A172 (cell line): ENCODE measurements around the gene CAMK2A. TPM values are rescaled to one million over a fixed set of nuclear protein-coding genes. Genes with fewer than 3 reads are reported as not detected.

ENCODE experiments used
- DNase-seq: peaks from one replicate; pipeline ENCODE4 v3.0.0-alpha.2; 2015; ENCODE audit warnings: low spot score
- total RNA-seq: library from RNA; depleted of rRNA; stranded (reverse); fragments of >200 nt; shearing (Covaris generic); gene quantifications from 2 replicates; pipeline ENCODE4 v1.2.3, GENCODE V29; 2014

CAMK2A gene
- total RNA-seq, 1 experiment from 2014 or later, result 1.2 TPM

GRCh38 chr5:150188146-150188842 is 101.3 kb downstream of the CAMK2A start:
- no peak for DNase-seq

- DNase-seq, result no peak
Observed at GRCh38 chr5:150186897-150187296, 102.7 kb downstream of the CAMK2A start.

- DNase-seq, result no peak
Observed at GRCh38 chr5:150186137-150186536, 103.4 kb downstream of the CAMK2A start.

DNA sequence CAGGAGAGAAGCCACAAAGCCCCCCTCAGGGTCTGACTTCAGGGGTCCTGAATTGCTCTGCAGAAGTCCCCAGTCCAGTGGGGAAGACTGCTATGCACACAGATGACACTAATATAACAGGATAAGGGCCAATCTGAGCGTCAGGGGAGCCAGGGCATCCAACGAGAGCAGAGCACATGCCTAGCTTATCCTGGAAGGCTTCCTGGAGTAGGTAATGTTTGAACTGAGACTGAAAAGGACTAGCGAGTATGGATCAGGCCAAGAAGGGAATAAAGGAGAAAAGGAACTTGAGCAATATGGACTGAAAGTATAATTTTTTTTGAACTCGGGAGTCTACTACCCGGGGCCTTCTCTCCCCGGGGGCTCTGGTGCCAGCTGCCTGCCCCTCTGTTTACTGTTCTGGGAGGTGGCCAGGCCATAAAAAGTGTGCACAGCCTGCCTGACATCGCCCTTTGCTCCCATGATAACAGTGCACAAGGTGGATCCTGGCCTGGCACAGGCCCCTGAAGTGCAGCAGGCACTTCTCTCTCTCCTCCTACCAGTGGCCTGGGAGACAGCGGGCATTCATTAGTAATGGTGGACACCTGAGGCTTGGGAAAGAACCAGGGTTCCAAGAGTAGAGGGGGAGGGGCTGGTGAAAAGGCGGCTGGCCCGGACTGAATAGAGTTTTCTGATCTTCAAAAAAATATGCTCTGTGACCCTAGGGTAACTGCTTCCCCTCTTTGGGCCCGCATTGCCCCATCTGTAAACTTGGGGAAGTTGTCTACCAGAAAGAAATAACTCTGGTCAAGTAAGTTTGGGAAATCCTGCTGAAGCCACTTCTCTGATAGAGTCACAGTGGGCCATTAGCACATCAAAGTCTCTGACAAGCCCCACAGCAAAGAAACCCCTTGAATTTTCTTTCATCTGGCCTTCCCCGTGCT is 104.3 kb downstream of the CAMK2A start:
- no peak for DNase-seq

DNA sequence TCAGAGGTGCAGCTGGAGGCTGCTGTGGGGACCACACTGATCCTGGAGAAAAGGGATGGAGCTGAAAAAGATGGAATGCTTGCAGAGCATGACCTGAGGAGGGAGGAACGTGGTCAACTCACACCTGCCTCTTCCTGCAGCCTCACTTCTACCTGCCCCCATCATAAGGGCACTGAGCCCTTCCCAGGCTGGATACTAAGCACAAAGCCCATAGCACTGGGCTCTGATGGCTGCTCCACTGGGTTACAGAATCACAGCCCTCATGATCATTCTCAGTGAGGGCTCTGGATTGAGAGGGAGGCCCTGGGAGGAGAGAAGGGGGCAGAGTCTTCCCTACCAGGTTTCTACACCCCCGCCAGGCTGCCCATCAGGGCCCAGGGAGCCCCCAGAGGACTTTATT is 105.6 kb downstream of the CAMK2A start:
- no peak for DNase-seq

GRCh38 chr5:150183436-150183835 is 106.1 kb downstream of the CAMK2A start:
- DNase-seq, result no peak

GRCh38 chr5:150182774-150183173 is 106.8 kb downstream of the CAMK2A start:
- DNase-seq, result no peak

- DNase-seq, result no peak
Observed at GRCh38 chr5:150181766-150182545, 107.6 kb downstream of the CAMK2A start.

GRCh38 chr5:150181027-150181426 is 108.5 kb downstream of the CAMK2A start:
- DNase-seq, result no peak

DNA sequence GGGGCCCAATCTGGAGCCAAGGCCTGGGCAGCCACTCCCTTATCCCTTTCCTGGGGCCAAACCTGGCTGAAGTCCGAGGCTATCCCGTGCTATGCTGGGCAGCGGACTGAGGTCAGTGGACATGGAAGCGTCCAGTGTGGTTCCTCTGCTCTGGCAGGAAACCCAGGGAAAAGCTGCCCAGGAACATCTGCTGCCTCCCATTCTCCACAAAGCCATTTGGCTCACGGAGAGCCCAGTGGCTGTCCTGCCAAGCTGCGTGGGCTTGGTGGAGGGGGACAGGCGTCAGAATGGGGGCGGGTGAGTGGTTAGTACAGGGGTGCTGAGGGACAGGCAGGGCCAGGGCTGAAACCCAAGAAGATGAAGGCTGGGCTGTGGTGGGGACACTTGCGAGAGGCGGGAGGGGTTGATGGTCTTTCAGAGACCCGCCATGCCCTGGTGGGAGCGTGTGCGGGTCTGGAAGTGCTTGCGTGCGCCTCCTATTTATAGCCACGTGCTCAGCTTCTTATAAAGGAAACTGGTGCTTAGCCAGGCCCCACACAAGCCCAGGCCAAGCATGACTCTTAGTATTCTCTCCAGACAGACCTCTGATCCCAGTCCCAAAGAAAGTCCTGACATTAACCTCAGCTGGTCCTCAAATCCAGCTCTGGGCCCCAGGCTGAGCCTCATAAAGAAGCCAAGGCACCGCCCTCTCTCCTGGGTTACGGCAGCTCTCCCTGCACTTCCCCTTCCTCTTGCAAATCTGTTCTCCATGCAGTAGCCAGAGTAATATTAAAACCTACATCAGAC is 109.1 kb downstream of the CAMK2A start:
- no peak for DNase-seq

GRCh38 chr5:150179019-150179620 is 110.5 kb downstream of the CAMK2A start:
- no peak for DNase-seq

DNA sequence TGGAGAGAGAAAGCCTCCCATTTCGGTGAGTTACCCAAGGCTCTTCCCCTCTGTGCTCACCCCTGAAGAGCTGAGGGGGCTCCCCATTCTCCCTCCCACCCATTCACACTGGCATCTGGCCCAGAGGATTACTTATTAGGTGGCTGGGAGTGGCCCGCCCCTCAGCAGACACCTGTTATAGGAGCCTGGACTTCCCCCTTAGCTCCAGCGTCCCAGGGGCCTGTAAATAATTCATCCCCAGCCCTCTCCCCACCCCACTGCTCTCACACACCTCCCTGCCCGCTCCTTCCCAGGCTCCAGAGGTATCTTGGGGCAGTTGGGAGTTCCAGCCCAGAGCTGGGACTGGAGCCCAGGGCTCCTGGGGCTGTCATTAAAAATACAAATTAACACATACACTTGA is 111.3 kb downstream of the CAMK2A start:
- DNase-seq, result no peak

DNA sequence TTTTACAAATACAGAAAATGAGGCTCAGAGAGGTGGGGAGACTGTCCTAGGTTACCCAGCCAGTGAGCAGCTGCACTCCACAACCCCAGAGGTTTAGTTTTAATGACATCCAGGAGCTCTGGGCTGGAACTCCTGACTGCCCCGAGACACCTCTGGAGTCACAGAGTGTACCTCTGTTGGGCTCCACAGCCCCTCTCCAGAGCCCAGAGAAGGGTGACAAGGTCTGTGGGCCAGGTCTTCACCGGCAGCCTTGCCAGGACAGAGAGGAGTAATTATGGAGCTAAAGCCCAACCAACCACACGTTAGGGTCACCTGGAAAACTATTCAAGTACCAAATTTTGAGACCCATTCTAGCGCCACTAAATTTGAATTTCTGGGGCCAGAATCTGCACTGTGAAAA is 111.9 kb downstream of the CAMK2A start:
- no peak for DNase-seq

DNA sequence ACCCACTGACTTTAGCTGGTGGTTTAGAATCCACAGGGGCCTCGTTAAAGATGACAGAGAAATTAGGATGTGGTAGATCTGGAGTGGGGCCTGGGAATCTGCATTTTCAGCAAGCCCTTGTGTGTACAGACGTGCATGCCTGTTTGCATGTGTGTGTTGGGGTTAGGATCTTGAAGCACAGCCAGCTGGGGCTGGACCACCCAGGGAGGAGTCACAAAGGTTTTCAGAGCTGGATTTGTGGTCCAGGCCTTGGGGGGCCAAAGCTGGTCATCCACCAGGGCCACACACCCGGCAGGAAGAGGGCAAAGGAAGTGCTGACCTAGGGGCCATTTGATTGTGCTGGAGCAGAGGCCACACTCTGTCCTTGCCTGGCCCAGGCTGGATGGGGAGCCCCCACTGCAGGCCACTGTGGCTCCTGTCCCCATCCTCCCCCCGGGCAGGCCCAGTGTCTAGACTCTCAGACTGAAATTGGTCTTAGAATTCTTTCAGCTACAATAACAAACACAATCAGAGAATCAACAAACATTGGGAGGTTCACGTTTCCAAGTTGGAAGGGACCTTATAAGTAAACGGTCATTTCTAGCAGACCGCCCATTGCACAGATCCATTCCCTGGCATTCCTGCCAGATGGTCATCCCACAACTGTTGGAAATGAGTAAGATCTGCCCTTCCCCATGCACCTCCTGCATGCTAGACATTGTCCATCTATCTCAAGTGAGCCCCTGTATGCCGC is 112.7 kb downstream of the CAMK2A start:
- DNase-seq, result no peak

DNA sequence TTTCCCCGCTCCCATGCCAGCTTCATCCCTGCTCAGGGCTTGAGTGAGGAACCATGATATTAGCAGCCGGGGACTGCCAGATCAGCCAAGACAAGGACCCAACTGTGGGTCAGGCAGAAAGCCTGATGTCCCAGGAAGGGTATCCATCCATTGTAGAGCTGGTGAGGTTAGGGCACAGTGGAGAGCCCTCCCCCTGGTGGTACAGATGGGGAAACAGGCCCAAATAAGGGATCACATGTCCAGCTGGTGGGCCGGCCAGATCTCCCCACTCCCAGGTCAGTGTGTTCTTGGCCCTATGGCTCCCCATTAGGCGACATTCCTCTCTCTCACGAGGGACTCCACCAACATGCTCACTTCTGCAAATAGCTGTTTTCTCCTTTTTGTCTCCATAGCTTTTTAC is 114.0 kb downstream of the CAMK2A start:
- DNase-seq, result no peak

DNA sequence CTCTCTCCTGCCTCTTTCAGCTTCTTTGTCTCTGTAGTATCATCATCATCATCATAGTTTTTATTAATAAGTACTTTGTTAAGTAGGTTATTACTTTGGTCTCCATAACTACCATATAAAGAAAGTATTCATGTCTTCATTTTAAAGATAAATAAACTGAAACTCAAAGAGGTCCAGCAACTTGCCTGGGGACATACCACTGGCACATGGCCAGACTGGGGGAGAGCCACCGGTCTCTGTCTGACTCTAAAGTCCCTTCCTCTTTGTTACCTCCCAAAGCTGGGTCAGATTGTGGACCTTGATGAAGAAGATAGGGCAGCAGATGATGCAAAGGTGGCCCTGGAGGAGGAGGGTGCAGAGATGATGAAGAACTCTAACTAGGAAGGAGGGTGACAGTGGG is 114.5 kb downstream of the CAMK2A start:
- DNase-seq, result no peak

DNA sequence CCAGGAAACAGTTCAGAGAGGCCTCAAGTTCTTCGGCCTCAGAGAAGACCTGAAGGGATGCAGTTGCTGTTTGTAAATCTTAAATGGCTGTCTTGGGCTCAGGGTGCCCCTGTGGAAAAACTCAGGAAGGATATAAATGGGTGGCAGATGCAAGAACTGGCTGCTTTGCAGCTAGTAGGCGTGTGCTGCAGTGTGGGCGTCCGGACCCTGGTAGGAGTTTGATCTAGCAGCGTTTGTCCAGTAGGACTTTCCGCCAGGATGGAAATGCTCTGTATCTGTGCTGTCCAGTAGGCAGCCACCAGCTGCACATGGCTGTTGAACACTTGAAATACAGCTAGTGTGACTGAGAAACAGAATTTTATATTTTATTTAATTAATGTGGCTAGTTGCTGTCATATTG is 115.3 kb downstream of the CAMK2A start:
- no peak for DNase-seq

GRCh38 chr5:150173161-150173560 is 116.4 kb downstream of the CAMK2A start:
- no peak for DNase-seq

DNA sequence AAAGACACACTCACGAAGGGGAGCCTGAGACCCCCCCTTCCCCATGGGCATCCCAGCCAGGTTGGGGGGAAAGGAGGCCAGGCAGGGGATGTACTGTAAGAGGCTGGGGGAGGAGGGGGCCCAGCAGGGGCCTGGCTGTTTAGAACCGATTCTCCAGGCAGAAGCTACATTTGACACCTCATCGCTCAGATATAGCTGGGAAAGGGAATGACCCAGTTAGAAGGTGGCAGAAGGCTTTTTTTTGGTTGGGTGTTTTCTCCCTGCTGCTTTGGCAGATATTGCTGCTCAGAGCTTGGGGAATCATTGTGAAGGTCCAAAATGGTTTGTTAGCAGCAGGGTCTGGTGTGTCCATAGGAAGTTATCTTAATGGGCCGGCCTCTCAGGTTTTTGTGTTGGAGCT is 117.0 kb downstream of the CAMK2A start:
- DNase-seq, result no peak

- no peak for DNase-seq
Observed at GRCh38 chr5:150172145-150172544, 117.4 kb downstream of the CAMK2A start.
